GM08714 (cell line): Measurements from ENCODE around the gene DPY19L1.
"Not testable (repeated sequence)": the region's sequence is repeated elsewhere in the genome, so short reads cannot be mapped to it uniquely, and the experiment has no call there.

Experiments used
- H3K4me3 ChIP-seq: fragments of 200-500 bp; sonication (Bioruptor generic); 2 replicates; pipeline ENCODE4 v1.5.1; 2014; ENCODE audit warnings: mild to moderate bottlenecking, low read length, inconsistent platforms
- ZNF274 ChIP-seq: IDR thresholded peaks from 2 replicates; pipeline ENCODE4 v1.6.1; 2012; ENCODE audit warnings: mild to moderate bottlenecking, low read depth, low read length

The DPY19L1 gene

DNA sequence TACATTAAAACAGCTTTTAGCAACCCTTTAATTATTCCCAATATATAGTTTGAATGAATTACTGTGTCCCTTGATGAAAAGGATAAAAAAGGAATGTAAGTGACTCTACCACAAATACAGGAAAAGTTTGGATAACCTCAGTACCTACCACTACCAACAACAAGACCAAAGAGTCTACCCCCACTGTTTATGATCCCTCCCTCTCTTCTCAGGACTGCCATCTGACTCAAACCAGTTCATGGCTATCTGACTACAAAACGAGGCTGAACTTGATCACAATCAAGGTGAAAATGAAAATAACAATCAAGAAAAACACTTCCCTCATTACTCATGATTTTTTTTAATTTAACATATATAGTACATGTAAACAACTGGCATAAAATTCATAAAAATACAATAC lies 108.7 kb downstream of the DPY19L1 start:
- no peak overlapping the region for H3K4me3 ChIP-seq
- no peak for TF ChIP-seq ZNF274

- no peak for TF ChIP-seq ZNF274
- no peak overlapping the region for H3K4me3 ChIP-seq
These were observed 109.2 kb downstream of the DPY19L1 start for GRCh38 chr7:34928052-34928451.

DNA sequence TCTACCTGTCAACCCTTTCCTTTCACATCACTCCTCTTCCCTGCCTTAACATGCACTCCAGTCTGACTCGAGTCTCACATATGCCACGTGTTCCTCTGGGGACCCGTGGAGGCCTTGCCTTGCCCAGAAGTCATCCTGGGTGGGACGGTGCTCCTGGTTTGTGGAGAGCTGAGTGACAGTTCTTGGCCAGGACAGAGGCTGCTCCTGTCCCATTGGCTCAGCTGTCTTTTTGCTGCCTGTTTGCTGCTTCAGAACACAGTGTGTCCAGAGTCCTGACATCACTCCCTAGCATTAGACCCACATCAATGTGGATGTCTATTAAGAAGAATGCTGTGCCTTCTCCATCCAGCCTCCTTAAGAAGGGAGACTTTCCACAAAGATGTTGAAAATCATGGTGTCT lies 116.8 kb downstream of the DPY19L1 start:
- H3K4me3 ChIP-seq = not testable (repeated sequence)

- not testable (repeated sequence) for H3K4me3 ChIP-seq
These were observed 118.2 kb downstream of the DPY19L1 start for GRCh38 chr7:34919038-34919437.

DNA sequence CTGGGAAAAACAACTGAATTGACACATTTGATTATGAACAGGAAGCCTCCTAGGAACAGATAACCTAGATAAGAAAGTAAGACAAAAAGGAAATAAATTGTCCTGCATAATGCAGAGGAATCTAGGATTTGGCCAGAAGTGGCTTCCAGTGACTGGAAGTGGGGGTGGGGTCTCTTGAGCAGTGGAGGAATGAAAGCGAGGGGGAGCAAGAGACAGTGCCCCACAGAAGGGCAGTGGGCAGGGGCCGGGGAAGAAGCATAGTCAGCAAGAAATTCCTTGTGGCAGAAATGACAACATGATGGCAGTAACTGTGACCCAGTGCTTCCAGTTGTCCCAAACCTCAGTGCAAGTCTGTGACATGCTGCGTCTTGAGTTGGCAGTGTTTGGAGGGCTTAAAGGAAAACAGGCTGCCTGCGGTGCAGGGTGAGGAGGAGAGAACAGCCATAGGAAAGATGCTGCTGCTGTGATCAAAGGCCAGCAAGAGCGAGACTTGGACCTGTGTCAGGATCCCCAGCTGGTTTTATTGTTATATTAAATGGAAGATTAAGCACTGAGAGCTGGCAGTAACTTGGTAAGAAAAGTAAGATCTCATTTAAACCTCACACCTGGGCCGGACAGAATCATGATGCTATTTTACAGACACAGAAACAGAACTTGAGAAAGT lies 119.0 kb downstream of the DPY19L1 start:
- not testable (repeated sequence) for H3K4me3 ChIP-seq

DNA sequence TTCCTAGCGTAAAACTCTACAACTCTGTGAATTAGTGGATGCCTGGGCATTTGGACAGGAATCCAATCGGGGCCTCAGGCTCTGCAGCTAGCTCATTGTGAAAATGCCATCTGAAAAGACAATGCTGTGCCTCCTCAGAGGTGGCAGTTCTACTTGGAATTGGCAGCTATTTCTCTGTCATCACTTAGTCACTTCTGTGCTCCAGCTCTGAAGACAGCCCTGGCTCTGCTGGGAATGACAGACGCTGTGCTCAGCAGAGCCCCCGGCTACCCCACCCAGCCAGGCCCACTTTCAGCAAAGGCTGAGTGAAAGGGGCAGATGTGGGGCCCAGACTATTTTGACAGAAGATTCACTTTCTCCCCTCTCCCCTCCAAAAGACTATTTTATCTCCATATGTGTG lies 119.8 kb downstream of the DPY19L1 start:
- not testable (repeated sequence) for H3K4me3 ChIP-seq

- H3K4me3 ChIP-seq = no peak overlapping the region
- TF ChIP-seq ZNF274 = no peak
These were observed 121.0 kb downstream of the DPY19L1 start for GRCh38 chr7:34916267-34916666.

- TF ChIP-seq ZNF274 = no peak
- H3K4me3 ChIP-seq = no peak overlapping the region
These were observed 125.0 kb downstream of the DPY19L1 start for GRCh38 chr7:34912236-34912635.

DNA sequence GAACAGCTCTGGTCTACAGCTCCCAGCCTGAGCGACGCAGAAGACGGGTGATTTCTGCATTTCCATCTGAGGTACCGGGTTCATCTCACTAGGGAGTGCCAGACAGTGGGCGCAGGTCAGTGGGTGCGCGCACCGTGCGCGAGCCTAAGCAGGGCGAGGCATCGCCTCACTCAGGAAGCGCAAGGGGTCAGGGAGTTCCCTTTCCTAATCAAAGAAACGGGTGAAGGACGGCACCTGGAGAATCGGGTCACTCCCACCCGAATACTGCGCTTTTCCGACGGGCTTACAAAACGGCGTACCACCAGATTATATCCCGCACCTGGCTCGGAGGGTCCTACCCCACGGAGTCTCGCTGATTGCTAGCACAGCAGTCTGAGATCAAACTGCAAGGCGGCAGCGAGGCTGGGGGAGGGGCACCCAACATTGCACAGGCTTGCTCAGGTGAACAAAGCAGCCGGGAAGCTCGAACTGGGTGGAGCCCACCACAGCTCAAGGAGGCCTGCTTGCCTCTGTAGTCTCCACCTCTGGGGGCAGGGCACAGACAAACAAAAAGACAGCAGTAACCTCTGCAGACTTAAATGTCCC lies 130.9 kb downstream of the DPY19L1 start:
- H3K4me3 ChIP-seq = peak overlapping the region; percentile 36; the same call in 1 of the 2 replicates

- H3K4me3 ChIP-seq = no peak overlapping the region
- no peak for TF ChIP-seq ZNF274
These were observed 132.3 kb downstream of the DPY19L1 start for GRCh38 chr7:34904987-34905386.

DNA sequence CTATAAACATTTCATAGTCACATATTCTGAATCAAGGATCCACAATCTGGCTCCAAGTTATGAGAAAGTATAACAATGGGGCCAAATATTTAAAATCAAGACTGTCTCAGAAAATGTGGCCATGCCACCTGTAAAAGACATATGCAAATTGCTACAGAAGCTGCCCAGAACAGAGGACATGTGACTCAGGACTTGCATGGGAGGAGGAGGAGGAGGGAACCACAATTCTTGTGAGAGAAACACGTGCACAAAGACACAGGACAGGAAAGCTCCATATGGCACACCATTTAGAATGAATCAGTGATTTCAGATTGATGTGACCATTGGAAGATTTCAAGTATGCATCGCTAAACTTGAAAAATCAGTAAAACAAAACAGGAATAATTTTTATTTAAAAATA lies 133.4 kb downstream of the DPY19L1 start:
- H3K4me3 ChIP-seq = not testable (repeated sequence)

DNA sequence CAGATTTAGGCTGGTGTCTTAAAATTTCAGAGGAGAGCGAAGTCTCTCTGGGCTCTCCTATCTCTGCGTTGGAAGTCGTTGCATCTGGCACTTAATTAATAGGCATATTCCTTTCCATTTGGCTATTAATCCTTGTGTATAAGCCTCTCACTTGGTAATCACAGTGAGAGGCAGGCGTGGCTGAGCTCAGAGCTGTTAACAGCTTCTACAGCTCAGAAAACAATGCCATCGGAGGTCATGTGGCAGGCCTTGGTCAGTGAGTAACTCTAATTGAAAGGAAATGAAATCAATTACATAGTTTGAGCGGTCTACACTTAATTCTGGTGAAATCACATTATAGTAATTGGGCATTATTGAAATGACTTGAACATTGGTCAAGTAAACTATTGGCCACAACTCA lies 135.1 kb downstream of the DPY19L1 start:
- H3K4me3 ChIP-seq = no peak overlapping the region
- TF ChIP-seq ZNF274 = no peak

DNA sequence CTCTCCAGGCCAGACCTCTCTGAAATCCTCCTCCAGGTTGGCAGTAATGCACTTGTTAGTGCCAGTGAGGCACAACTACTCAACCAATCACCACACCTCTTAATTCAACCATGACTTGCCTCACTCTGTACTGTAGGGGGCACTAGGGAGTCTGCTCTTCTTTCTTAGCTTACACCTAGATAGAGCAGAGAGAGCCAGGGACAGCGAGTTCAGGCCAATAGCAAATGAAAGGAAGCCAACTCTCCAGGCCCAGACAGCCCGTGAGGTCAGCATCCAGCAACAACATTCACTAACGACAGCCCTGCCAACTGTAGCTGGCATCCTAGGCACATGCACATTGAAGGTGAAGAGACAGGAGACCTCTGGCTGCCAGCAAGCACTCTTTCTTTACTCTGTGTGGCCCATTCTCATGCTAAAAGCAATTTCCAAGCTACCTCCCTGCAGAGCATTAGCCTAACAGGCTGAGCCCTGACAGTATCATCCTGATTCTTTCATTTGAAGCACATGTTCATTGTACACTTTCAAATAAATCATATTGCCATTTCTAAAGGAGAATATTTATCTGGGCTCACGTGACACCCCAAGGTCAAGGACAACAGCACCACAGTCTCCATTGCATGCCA lies 136.3 kb downstream of the DPY19L1 start:
- no peak for TF ChIP-seq ZNF274

GRCh38 chr7:34895202-34895601 lies 142.1 kb downstream of the DPY19L1 start:
- TF ChIP-seq ZNF274 = no peak
- no peak overlapping the region for H3K4me3 ChIP-seq

More for the DNA sequence above, 136.3 kb downstream of the DPY19L1 start:
- H3K4me3 ChIP-seq = no peak overlapping the region

GRCh38 chr7:34889951-34890350 lies 147.3 kb downstream of the DPY19L1 start:
- no peak for TF ChIP-seq ZNF274
- no peak overlapping the region for H3K4me3 ChIP-seq

GRCh38 chr7:34886856-34887255 lies 150.4 kb downstream of the DPY19L1 start:
- H3K4me3 ChIP-seq = no peak overlapping the region
- no peak for TF ChIP-seq ZNF274

- H3K4me3 ChIP-seq = not testable (repeated sequence)
These were observed 153.4 kb downstream of the DPY19L1 start for GRCh38 chr7:34883855-34884254.
